ENCODE data around the gene GLRX3.

GRCh38 chr10:130137090-130137448 is 878 bp downstream of the GLRX3 start:
- no peak for TF ChIP-seq CTCF (IDR thresholded peaks at IDR 0.05)
- TF ChIP-seq POLR2A (IDR thresholded peaks at IDR 0.05) = no peak
- no peak for TF ChIP-seq EP300 (IDR thresholded peaks at IDR 0.05)
